ACHN (cell line): Measurements from ENCODE around the gene CBL.

ENCODE experiments used
- DNase-seq: peaks from one replicate; pipeline ENCODE4 v3.0.0-alpha.2; 2015
- in situ Hi-C: cut with HindIII; loops from 2 replicates; pipeline ENCODE4 v1.10.0; 2017; ENCODE audit warnings: low sequenced_read_pairs, low pct_ligation_motif_present, low pct_unique_long_range_greater_than_20kb

Gene CBL

GRCh38 chr11:119249671-119250010 lies 43.5 kb downstream of the CBL start:
- in situ Hi-C loops: no loop called here
- DNase-seq: no peak

GRCh38 chr11:119251114-119251513 lies 45.0 kb downstream of the CBL start:
- in situ Hi-C loops: no loop called here

GRCh38 chr11:119254239-119254638 lies 48.1 kb downstream of the CBL start:
- in situ Hi-C loops: no loop called here

More at GRCh38 chr11:119251114-119251513, 45.0 kb downstream of the CBL start:
- no peak for DNase-seq

GRCh38 chr11:119258180-119258579 lies 52.0 kb downstream of the CBL start:
- in situ Hi-C loops: no loop called here
- no peak for DNase-seq

More at GRCh38 chr11:119254239-119254638, 48.1 kb downstream of the CBL start:
- no peak for DNase-seq

GRCh38 chr11:119258983-119259382 lies 52.8 kb downstream of the CBL start:
- no peak for DNase-seq
- in situ Hi-C loops: no loop called here

- in situ Hi-C loops: no loop called here
- peak; percentile 64 for DNase-seq
Observed at GRCh38 chr11:119262668-119263351, 56.7 kb downstream of the CBL start.

GRCh38 chr11:119263352-119263940 lies 57.3 kb downstream of the CBL start:
- in situ Hi-C loops: no loop called here
- DNase-seq: peak; percentile 43

GRCh38 chr11:119266063-119266462 lies 59.9 kb downstream of the CBL start:
- in situ Hi-C loops: no loop called here

GRCh38 chr11:119266517-119267255 lies 60.5 kb downstream of the CBL start:
- in situ Hi-C loops: no loop called here
- no peak for DNase-seq

More at GRCh38 chr11:119266063-119266462, 59.9 kb downstream of the CBL start:
- DNase-seq: no peak

- in situ Hi-C loops: no loop called here
- DNase-seq: no peak
Observed at GRCh38 chr11:119267645-119268044, 61.5 kb downstream of the CBL start.

GRCh38 chr11:119273721-119274120 lies 67.6 kb downstream of the CBL start:
- in situ Hi-C loops: no loop called here

GRCh38 chr11:119277660-119278059 lies 71.5 kb downstream of the CBL start:
- in situ Hi-C loops: no loop called here
- no peak for DNase-seq

More at GRCh38 chr11:119273721-119274120, 67.6 kb downstream of the CBL start:
- DNase-seq: no peak

- no peak for DNase-seq
- in situ Hi-C loops: no loop called here
Observed at GRCh38 chr11:119282495-119282894, 76.4 kb downstream of the CBL start.

- DNase-seq: peak; percentile 52
- in situ Hi-C loops: no loop called here
Observed at GRCh38 chr11:119284344-119285157, 78.4 kb downstream of the CBL start.

- in situ Hi-C loops: no loop called here
- no peak for DNase-seq
Observed at GRCh38 chr11:119285431-119285830, 79.3 kb downstream of the CBL start.

GRCh38 chr11:119288219-119288618 lies 82.1 kb downstream of the CBL start:
- in situ Hi-C loops: no loop called here
- DNase-seq: no peak

GRCh38 chr11:119290894-119291497 lies 84.9 kb downstream of the CBL start:
- in situ Hi-C loops: no loop called here
- DNase-seq: no peak

GRCh38 chr11:119293461-119293860 lies 87.3 kb downstream of the CBL start:
- in situ Hi-C loops: no loop called here
- DNase-seq: no peak
